LNCAP (cell line): ENCODE measurements around the gene ESPN.

ENCODE experiments used
- TF ChIP-seq, protein P1 (sequence below): fragments of 450-650 bp; IDR thresholded peaks from 2 replicates; pipeline ENCODE4 v1.5.1; 2017; ENCODE audit warnings: mild to moderate bottlenecking

ESPN gene, protein sequence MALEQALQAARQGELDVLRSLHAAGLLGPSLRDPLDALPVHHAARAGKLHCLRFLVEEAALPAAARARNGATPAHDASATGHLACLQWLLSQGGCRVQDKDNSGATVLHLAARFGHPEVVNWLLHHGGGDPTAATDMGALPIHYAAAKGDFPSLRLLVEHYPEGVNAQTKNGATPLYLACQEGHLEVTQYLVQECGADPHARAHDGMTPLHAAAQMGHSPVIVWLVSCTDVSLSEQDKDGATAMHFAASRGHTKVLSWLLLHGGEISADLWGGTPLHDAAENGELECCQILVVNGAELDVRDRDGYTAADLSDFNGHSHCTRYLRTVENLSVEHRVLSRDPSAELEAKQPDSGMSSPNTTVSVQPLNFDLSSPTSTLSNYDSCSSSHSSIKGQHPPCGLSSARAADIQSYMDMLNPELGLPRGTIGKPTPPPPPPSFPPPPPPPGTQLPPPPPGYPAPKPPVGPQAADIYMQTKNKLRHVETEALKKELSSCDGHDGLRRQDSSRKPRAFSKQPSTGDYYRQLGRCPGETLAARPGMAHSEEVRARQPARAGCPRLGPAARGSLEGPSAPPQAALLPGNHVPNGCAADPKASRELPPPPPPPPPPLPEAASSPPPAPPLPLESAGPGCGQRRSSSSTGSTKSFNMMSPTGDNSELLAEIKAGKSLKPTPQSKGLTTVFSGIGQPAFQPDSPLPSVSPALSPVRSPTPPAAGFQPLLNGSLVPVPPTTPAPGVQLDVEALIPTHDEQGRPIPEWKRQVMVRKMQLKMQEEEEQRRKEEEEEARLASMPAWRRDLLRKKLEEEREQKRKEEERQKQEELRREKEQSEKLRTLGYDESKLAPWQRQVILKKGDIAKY

GRCh38 chr1:6424619-6425593 lies at the start of gene ESPN:
Gene ESPN, plus strand, starts transcription at chr1:6424776. Its CDS starts 180 bp downstream, at chr1:6424956.
- TF ChIP-seq, protein P1, sequence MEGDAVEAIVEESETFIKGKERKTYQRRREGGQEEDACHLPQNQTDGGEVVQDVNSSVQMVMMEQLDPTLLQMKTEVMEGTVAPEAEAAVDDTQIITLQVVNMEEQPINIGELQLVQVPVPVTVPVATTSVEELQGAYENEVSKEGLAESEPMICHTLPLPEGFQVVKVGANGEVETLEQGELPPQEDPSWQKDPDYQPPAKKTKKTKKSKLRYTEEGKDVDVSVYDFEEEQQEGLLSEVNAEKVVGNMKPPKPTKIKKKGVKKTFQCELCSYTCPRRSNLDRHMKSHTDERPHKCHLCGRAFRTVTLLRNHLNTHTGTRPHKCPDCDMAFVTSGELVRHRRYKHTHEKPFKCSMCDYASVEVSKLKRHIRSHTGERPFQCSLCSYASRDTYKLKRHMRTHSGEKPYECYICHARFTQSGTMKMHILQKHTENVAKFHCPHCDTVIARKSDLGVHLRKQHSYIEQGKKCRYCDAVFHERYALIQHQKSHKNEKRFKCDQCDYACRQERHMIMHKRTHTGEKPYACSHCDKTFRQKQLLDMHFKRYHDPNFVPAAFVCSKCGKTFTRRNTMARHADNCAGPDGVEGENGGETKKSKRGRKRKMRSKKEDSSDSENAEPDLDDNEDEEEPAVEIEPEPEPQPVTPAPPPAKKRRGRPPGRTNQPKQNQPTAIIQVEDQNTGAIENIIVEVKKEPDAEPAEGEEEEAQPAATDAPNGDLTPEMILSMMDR: no peak

- TF ChIP-seq, protein P1: no peak
Observed at GRCh38 chr1:6378096-6378746, 46.4 kb upstream of the ESPN start.

GRCh38 chr1:6380037-6380436 lies 44.5 kb upstream of the ESPN start:
- TF ChIP-seq, protein P1: no peak

DNA sequence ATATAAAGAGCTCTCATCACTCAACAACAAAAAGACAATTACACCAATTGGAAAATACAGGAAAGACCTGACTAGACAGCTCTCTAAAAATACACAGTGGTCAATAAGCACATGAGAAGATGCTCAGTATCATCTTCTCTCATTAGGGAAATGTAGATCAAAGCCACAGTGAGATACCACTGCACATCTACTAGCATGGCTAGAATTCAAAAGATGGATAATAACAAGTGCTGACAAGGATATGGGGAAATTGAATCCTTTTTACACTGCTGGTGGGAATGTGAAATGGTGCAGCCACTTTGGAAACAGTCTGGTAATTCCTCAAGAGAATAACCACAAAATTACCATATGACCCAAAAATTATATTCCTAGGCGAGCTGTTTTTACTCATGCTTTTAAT lies 40.4 kb upstream of the ESPN start:
- TF ChIP-seq, protein P1: no peak

GRCh38 chr1:6384962-6385361 lies 39.6 kb upstream of the ESPN start:
- TF ChIP-seq, protein P1: no peak

GRCh38 chr1:6385488-6386191 lies 38.9 kb upstream of the ESPN start:
- TF ChIP-seq, protein P1: no peak
